ENCODE measurements around the gene TTC31.
"Not testable (repeated sequence)": the region's sequence is repeated elsewhere in the genome, so short reads cannot be mapped to it uniquely, and the experiment has no call there.

The TTC31 gene

DNA sequence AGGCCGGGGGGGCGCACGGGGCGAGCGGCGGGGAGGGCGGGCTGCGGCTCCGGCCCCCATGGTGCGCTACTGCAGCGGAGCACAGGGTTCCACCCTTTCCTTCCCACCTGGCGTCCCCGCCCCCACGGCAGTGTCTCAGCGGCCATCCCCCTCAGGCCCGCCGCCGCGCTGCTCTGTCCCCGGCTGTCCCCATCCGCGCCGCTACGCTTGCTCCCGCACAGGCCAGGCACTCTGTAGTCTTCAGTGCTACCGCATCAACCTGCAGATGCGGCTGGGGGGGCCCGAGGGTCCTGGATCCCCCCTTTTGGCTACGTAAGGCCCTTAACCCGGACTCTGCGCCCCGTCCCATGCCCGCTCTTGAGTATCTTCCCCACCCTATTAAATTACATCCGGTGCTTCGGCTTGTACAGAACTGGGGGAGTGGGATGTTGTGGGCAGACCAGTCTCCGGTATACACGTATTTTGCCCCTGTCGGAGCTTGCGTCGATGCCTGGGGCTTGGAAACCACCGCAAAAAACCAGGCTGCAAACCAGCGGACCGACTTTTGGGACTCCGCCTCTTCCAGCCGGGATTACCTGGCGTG, 25.2 kb upstream of the TTC31 start:
- peak; percentile 87 for DNase-seq

GRCh38 chr2:74458132-74458937, 24.5 kb upstream of the TTC31 start, which contains the start of gene WBP1:
Gene WBP1, plus strand, starts transcription at chr2:74458438. Its CDS starts 165 bp downstream, at chr2:74458603.
- DNase-seq = peak; percentile 95

GRCh38 chr2:74458938-74459363, 23.9 kb upstream of the TTC31 start:
- no peak for DNase-seq

GRCh38 chr2:74459503-74460118, 23.3 kb upstream of the TTC31 start:
- not testable (repeated sequence) for DNase-seq

DNA sequence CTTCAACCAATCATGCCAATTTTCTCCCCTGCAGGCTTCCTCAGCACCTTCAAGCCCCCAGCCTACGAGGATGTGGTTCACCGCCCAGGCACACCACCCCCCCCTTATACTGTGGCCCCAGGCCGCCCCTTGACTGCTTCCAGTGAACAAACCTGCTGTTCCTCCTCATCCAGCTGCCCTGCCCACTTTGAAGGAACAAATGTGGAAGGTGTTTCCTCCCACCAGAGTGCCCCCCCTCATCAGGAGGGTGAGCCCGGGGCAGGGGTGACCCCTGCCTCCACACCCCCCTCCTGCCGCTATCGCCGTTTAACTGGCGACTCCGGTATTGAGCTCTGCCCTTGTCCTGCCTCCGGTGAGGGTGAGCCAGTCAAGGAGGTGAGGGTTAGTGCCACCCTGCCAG, 22.7 kb upstream of the TTC31 start:
- not testable (repeated sequence) for DNase-seq

- DNase-seq = no peak
These were observed 21.5 kb upstream of the TTC31 start for GRCh38 chr2:74461187-74462053.

DNA sequence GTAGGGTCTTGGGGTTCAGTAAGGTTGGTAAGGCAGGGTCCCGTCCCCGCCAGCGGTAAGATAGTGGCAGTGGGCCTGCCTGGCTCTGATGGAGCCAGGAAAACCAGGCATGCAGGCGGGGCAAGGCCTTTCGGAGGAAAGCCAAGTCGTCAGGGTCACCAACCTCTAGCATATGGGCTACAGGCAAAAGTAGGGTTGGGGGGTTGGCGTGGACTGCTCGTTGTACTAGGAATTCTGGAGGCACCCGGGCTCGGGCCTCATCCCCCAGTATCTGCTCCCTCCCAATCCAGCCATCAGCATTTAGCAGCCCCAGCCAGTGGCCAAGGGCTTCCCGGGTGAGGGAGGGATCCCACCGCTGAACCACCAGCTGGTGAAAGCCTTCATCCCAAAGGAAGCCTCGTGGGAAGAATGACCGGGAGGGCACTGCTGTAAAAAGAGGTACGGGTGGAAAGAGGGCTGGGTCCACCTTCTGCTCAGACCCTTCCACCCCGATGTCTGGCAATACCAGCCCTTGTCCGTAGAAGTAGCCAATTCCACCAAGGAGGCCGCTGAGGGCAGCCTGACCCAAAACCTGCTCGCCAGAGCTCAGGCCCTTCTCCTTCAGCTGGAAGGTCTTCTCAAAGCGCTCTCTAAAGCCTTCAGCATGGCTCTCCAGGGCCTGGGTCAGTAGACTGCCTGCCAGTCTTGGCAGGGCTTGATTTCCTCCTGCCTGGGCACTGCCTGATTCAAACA, 20.7 kb upstream of the TTC31 start:
- DNase-seq = no peak

DNA sequence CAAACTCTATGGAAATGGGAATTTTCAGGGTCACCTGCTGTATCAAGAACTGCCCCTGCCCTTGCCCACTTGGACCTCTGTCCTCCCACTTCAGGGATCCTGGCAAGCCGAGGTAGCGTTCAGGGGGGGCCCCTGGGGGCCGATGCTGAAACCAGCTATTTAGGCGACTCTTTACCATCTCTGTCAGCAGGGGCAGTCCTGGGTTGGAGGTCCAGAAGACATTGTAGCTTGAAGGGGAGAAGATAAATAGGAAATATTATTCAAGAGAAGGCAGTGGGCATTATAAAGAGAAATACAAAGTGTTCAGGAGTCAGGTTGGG, 20.1 kb upstream of the TTC31 start:
- DNase-seq = no peak

DNA sequence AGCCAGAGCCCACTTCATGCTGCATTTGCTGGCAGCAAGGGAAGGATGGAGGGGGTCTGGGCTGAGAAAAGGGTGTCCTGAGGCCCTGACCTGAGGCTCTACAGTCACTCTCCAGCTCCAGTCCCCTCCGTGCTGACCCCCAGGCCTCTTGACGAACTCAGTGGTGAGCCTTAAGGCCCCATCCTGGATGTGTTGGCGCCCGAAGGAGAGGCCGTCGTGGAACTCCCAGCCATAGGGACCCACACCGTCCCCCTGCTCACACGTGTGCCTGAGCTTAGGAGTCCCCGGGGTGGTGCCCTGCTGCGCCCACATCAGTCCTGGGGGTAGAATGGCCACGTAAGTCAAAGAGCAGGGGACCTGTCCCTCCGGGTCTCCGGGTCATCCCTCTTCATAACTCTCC, 18.5 kb upstream of the TTC31 start:
- no peak for DNase-seq

DNA sequence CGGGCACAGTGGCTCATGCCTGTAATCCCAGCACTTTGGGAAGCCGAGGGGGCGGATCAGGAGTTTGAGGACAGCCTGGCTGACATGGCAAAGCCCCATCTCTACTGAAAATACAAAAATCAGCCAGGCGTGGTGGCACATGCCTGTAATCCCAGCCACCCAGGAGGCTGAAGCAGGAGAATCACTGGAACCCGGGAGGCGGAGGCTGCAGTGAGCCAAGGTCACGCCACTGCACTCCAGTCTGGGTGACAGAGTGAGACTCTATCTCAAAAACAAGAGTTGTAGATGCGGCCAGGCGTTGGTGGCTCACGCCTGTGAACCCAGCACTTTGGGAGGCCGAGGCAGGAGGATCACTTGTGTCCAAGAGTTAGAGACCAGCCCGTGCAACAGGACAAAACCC, 12.1 kb upstream of the TTC31 start:
- not testable (repeated sequence) for DNase-seq

GRCh38 chr2:74471332-74472065, 11.4 kb upstream of the TTC31 start:
- DNase-seq = no peak

DNA sequence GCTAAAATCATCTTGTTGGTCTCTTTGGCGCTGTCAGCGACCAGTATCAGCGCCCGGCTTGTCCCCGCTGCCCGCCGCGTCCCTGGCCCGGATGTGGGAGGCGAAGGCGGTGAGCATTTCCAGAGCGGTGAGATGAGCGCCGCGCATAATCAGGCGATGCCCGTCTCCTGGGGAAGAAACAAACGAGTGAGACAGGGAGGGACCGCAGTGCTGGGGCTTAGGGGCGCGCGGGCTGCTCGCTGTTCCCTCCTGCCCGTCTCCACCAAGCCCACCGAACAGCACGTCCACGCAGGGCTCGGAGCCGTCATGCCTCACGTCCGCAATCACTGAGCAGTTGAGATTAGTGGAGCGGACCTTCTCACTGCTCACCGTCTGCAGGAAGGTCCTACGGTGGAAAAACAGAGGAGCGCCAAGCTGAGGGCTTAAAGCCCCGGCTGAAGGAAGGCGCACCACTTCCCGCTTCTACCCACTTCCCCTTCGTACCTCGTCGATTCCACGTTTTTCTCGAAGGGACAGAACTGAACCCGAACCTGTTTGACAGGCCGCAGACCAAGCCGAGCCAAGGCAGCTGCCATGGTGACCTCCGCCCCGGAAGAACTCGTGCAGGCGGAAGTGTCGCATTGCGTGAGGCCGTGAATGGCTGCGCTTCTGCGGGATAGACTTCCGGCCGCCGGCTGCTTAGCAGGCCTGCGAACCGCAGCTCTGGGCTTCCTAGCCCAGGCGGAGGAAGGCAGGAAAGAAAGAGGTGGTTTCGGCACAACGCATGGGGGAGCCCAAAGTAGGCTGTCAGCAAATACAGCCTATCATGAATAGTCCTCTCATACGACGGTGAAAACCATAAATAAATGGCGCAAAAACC, 10.6 kb upstream of the TTC31 start, which contains the start of gene MRPL53:
MRPL53 (minus strand) TSS at position 595 of the 859 bp plus-strand sequence; CDS start at position 575, 20 bp downstream.
- peak; percentile 97 for DNase-seq

DNA sequence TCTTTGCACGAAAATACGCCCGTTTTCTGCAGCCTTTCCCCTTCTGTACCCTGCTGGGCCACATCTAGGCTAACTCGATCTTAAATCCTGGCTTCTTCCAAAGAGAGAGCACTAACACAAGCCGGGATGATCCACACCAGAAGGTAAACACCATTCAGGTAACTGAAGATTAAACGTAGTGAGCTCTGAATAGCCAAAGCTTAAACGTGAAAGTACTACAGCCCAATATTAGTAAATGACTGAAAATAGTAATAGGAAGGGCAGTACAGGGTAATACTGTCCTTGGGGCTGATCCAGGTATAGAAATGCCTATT, 10.0 kb upstream of the TTC31 start:
- DNase-seq = no peak

DNA sequence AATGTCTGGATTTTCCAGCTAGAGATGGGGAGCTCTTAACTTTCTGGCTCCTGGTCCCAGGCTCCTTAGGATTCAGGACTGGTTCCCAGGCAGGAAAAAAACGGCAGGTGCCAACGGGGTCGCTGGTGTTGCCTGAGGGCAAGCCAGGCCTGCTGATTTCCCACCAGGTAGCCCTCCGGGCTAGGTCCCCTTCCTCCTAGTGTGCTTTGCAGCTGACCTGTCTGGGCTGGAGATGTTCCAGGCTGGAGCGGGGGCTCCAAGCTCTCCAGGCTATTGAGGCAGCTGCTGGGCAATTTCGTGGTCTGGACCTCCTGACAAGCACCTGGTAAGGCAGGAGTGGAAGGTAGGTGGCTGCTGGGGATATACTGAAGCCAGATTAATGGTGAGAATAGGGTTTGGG, 8.4 kb upstream of the TTC31 start:
- no peak for DNase-seq

- DNase-seq = no peak
These were observed 8.0 kb upstream of the TTC31 start for GRCh38 chr2:74474899-74475298.

DNA sequence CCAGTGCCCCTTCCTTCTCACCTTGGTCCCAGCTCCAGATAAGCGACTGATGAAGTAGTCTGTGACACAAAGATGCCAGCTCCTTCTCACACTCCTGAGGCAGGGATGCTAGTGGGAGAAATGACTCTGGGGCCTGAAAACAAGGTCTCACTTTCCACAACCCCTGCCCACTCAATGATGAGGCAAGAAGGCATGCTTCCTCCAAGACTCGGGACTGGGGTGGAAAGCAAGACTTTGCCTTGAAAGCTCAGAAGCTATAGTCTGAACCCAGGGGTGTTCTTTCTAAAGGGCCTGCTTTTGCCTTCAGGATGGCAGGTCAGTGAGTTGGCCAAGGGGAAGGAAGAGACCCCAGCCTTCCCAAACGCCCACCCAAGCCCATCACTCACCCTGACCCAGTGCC, 1.4 kb upstream of the TTC31 start:
- no peak for DNase-seq

- no peak for DNase-seq
These were observed 700 bp upstream of the TTC31 start for GRCh38 chr2:74481961-74482800.

DNA sequence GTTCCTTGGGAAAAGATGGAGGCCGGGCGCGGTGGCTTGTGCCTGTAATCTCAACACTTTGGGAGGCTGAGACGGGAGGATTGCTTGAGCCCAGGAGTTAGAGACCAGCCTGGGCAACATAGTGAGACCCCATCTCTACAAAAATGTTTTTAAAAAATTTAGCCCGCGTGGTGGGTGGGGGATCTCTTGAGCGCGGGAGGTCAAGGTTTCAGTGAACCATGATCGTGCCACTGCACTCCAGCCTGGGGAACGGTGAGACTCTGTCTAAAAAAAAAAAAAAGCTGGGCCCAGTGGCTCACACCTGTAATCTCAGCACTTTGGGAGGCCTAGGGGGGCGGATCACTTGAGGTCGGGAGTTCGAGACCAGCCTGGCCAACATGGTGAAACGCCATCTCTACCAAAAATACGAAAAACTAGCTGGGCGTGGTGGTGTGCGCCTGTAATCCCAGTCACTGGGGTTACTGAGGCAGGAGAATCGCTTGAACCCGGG, 839 bp downstream of the TTC31 start:
- not testable (repeated sequence) for DNase-seq

DNA sequence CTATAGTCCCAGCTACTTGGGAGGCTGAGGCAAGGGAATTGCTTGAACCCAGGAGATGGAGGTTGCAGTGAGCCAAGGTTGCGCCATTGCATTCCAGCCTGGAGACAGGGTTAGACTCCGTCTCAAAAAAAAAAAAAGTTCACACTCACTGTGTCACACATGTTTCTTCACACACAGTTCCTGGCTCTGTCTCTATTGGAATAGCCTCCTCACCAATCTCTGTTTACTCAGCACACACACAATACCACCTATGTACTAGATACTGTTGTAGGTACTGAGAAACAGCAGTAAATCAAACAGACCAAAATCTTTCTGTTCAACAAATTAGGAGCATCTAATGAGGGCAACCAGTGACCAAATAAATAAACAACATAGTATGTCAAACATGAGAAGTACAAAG, 3.3 kb downstream of the TTC31 start:
- no peak for DNase-seq
